Gastrocnemius medialis (tissue), 4 donors: ENCODE data around the gene TNFSF13.

Experiments used
- POLR2A ChIP-seq, 2 donors: fragments of 450-650 bp; IDR thresholded peaks; one replicate each; pipeline ENCODE4 v1.6.1; 2017; ENCODE audit warnings: antibody characterized with exemption in 2 of 2, mild to moderate bottlenecking in 2 of 2, moderate library complexity in 2 of 2
- TF ChIP-seq, protein P1 (sequence below), 5 experiments: fragments of 450-650 bp in 3 of 5; fragments of 200-600 bp in 2 of 5; sonication (generic) in 2 of 5; IDR thresholded peaks in 4 of 5; conservative IDR thresholded peaks in 1 of 5; 1 replicate in 4 of 5; 2 replicates in 1 of 5; pipeline ENCODE4 v1.5.1; 2016 to 2019; ENCODE audit warnings: antibody characterized with exemption in 5 of 5, mild to moderate bottlenecking in 3 of 5, moderate library complexity in 3 of 5

DNA sequence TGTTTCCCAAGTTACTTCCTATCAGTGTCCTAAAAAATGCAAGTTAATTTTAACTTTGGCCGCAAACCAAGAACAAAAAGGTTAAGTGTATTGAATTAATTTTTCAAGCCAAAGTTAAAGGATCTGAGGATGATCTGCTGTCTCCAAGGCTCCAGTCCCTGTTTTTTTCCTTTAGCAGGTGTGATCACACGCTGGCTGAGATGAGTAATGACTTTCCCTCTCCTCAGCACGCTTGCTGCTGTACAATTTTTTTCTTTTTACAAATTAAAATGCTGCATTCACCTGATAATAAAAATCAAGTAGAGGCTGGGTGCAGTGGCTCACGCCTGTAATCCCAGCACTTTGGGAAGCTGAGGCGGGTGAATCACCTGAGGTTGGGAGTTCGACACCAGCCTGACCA, 13.6 kb upstream of the TNFSF13 start:
- TF ChIP-seq, protein P1, sequence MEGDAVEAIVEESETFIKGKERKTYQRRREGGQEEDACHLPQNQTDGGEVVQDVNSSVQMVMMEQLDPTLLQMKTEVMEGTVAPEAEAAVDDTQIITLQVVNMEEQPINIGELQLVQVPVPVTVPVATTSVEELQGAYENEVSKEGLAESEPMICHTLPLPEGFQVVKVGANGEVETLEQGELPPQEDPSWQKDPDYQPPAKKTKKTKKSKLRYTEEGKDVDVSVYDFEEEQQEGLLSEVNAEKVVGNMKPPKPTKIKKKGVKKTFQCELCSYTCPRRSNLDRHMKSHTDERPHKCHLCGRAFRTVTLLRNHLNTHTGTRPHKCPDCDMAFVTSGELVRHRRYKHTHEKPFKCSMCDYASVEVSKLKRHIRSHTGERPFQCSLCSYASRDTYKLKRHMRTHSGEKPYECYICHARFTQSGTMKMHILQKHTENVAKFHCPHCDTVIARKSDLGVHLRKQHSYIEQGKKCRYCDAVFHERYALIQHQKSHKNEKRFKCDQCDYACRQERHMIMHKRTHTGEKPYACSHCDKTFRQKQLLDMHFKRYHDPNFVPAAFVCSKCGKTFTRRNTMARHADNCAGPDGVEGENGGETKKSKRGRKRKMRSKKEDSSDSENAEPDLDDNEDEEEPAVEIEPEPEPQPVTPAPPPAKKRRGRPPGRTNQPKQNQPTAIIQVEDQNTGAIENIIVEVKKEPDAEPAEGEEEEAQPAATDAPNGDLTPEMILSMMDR (IDR thresholded peaks at IDR 0.05 in 4 of 5, conservative IDR thresholded peaks at IDR 0.05 in 1 of 5): no peak
- TF ChIP-seq POLR2A (IDR thresholded peaks at IDR 0.05): no peak
